ENCODE measurements around the gene ANGPTL3.
"Not testable (repeated sequence)": the region's sequence is repeated elsewhere in the genome, so short reads cannot be mapped to it uniquely, and the experiment has no call there.

ANGPTL3 gene

GRCh38 chr1:62597281-62597680, at the start of gene ANGPTL3:
Gene ANGPTL3, plus strand, starts transcription at chr1:62597520. Its CDS starts 47 bp downstream, at chr1:62597567.
- no peak for DNase-seq (ENCODE audit: low read depth)

DNA sequence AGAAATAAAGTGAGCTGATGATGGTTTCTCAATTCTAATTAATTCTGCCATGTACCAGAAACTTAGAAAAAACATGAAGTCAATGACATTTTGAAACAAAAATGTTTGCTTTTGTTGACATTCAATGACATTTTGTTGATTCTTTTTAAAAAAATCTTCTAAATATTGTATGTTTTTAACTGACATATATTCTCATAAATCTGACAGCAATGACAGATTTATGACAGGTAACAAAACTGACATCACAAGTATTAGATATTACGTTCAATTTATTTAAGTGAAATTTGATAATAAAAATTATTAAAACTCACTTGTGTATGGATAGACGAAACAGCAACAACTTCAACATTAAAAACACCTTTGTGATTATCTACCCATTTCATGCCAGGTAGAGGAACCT, 36.0 kb upstream of the ANGPTL3 start:
- DNase-seq (ENCODE audit: low read depth), result no peak

- not testable (repeated sequence) for DNase-seq (ENCODE audit: low read depth)
Measured at GRCh38 chr1:62567182-62567581, 30.1 kb upstream of the ANGPTL3 start.

- not testable (repeated sequence) for DNase-seq (ENCODE audit: low read depth)
Measured at GRCh38 chr1:62567926-62568325, 29.4 kb upstream of the ANGPTL3 start.

GRCh38 chr1:62571517-62571916, 25.8 kb upstream of the ANGPTL3 start:
- not testable (repeated sequence) for DNase-seq (ENCODE audit: low read depth)

- DNase-seq (ENCODE audit: low read depth), result no peak
Measured at GRCh38 chr1:62572476-62572875, 24.8 kb upstream of the ANGPTL3 start.

DNA sequence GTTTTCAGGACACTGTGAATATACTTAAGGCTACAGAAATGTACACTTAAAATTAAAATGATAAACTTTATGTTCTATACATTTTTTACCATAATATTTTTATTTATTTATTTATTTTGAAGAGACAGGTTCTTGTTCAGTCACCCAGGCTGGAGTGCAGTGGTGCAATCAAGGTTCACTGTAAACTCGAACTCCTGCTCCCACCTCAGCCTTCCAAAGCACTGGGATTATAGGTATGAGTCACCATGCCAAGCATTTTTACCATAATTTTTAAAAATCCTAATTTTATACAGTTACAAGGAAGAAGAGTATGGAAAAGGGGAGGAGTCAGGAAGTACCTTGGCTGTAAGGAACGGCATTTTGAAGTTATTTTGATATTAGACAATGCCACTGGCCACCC, 23.6 kb upstream of the ANGPTL3 start:
- no peak for DNase-seq (ENCODE audit: low read depth)

GRCh38 chr1:62585469-62586155, 11.7 kb upstream of the ANGPTL3 start:
- no peak for DNase-seq (ENCODE audit: low read depth)

- no peak for DNase-seq (ENCODE audit: low read depth)
Measured at GRCh38 chr1:62588000-62588399, 9.3 kb upstream of the ANGPTL3 start.

DNA sequence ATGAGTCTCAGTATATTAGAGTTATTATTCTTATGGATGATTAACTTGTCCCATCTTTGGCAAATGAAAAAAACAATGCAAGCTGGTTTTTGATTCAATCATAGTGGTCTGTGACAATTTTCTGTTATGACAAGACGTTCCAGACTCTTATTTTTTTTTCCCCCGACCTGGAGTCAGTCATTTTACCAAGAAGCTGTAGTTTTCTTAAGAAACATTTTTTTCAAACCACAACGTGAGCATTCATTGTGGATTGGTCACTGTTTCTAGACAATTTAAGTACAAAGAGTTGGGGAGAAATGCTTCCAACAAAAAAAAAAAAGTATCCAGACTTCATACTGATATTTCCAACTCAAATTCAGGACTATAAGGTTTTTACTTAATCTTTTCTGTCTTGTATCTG, 8.0 kb upstream of the ANGPTL3 start:
- no peak for DNase-seq (ENCODE audit: low read depth)

DNA sequence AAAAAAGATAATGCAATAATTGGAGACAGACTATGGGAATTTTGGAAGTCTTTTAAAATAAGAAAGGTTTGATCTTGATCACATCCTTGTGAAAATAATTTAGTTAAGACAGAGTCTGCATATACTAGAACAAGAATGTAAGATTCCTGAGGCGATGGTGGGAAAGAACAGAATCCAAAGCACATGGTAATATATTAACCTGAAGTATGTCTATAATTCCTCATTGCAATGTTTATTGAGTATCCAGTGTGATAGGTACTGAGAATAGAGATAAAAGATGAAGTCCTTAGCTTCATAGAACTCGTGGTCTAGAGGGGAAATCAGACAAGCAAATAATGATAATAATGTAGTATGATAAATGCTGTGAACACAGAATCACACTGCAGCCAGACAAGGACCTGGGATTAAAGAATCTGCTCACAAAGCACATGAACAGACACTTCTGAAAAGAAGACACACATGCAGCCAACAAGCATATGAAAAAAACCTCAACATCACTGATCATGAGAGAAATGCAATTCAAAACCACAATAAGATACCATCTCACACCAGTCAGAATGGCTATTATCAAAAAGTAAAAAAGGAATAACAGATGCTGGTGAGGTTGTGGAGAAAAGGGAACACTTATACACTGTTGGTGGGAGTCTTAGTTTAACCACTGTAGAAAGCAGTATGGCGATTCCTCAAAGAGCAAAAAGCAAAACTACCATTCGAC, 6.9 kb upstream of the ANGPTL3 start:
- no peak for DNase-seq (ENCODE audit: low read depth)

- no peak for DNase-seq (ENCODE audit: low read depth)
Measured at GRCh38 chr1:62590970-62591368, 6.4 kb upstream of the ANGPTL3 start.

- no peak for DNase-seq (ENCODE audit: low read depth)
Measured at GRCh38 chr1:62593825-62594394, 3.4 kb upstream of the ANGPTL3 start.

GRCh38 chr1:62595647-62596046, 1.7 kb upstream of the ANGPTL3 start:
- DNase-seq (ENCODE audit: low read depth), result no peak

DNA sequence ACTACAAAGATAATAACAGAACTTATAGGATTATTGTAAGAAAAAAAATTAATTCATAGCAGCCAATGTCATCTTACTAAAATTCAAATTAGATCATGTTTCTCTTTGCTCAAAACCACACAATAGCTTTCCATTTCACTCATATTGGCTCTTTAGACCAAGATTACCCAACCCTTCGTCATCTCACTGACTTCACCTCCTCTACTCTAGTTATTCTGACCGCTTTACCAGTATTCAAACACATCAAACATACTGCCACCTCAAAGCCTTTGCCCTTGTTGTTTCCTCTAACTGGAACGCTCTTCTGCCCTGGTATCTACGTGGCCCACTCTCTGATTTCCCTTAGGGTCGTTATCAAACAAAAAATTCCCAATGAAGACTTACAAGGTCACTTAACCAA, 1.7 kb downstream of the ANGPTL3 start:
- no peak for DNase-seq (ENCODE audit: low read depth)

GRCh38 chr1:62601457-62601856, 4.1 kb downstream of the ANGPTL3 start:
- DNase-seq (ENCODE audit: low read depth), result no peak

- no peak for DNase-seq (ENCODE audit: low read depth)
Measured at GRCh38 chr1:62608905-62609304, 11.6 kb downstream of the ANGPTL3 start.

GRCh38 chr1:62610588-62610987, 13.3 kb downstream of the ANGPTL3 start:
- not testable (repeated sequence) for DNase-seq (ENCODE audit: low read depth)

DNA sequence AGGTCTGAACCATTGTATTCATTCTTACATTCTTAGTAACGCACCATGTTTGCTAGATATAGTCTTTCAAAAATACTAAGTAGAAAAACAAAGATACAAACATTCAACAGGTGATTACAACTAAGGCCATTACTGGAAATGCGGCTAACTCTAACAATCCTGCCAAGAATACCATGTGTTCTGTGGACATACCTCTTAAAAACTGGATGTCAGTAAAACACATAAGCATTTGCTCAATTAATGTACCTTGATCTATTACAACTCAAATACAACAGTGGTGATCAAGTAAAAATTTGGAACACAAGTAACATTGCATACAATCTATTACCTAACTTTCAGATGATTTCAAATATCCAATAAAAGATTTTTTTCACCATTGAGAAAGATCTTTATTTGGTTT, 15.4 kb downstream of the ANGPTL3 start:
- DNase-seq (ENCODE audit: low read depth), result no peak

GRCh38 chr1:62613325-62613727, 16.0 kb downstream of the ANGPTL3 start:
- DNase-seq (ENCODE audit: low read depth), result no peak

DNA sequence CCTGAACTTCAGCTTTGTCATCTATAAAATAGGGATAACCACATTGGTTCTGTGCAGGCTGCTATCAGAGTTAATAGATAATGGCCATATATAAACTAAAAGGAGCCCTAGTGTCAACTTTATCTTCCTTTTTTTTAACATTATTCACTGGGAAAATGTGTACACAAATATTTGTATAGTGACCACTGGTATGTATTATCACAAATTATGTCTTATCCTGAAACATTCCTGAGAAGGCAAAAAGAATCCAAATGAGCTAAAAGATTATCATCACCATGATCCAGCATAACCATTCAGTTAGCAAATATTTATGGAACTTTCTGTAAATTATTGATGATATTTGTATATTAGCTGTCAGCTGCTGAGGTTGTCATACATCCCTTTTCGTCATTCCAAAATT, 16.6 kb downstream of the ANGPTL3 start:
- no peak for DNase-seq (ENCODE audit: low read depth)

DNA sequence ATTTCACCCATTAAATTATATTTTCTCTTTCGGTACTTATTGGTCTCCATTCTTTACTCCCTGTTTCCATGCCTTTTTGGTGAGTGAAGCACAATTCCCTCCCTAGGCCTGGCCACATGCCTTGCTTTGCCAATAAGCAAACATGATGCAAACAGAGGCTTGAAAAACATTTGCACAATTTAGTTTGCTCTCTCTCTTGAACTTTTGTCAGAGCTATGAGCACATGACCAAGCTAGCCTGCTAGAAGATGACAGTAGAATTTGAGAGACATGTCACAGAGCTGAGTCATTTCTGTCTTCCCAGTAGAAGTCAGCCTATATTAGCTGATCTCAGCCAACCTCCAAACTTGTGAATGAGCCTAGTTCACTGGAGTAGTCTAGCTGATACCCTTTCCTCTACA, 24.6 kb downstream of the ANGPTL3 start:
- DNase-seq (ENCODE audit: low read depth), result no peak

- DNase-seq (ENCODE audit: low read depth), result no peak
Measured at GRCh38 chr1:62625415-62625814, 28.1 kb downstream of the ANGPTL3 start.

All from activated T-helper 9 cell treated with anti-CD3 and anti-CD28 coated beads, Interleukin-2, amount 50 U/mL, for 16 hours (primary cell).